Measurements from ENCODE around the gene PAK3.

Gene PAK3

DNA sequence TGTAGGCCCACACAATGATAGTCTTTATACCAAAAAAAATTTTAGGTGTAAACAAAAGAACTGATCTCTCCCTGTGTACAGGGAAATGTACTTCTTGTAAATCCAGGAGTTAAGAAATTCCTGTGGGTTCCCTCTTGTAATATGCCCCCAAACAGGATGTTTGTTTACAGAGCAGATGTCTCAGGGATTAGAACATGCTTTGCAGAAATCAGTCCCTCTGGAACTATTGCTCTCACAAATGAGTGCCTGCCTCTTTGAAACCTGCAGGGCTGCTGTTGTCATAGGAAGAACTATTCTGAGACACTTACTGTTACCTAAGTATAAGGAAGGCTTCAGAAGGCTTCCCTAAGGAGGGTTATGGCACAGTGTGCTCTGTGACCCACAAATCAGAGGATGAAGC is 35.6 kb downstream of the PAK3 start:
- no peak for DNase-seq (ENCODE audit: low read depth)

DNA sequence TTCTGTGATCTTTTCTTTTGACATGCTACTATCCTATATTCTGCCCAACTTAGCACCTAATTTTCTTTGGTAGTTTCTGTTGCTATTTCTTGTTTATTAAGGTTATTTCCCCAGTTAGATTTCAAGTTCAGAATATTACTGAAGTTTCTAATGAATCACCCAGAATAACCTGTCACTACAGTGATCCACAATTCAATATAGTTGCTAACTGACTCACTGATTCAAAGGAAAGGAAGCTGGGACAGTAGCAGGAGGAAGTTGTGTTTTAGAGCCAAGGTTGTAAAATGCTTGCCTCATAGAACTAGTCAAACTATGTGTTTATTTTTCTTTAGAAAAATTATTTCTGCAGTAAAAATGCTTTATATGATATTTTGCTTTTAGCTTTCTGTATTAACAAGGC is 37.4 kb downstream of the PAK3 start:
- no peak for DNase-seq (ENCODE audit: low read depth)

GRCh38 chrX:111145878-111146277 is 49.9 kb downstream of the PAK3 start:
- no peak for DNase-seq (ENCODE audit: low read depth)

DNA sequence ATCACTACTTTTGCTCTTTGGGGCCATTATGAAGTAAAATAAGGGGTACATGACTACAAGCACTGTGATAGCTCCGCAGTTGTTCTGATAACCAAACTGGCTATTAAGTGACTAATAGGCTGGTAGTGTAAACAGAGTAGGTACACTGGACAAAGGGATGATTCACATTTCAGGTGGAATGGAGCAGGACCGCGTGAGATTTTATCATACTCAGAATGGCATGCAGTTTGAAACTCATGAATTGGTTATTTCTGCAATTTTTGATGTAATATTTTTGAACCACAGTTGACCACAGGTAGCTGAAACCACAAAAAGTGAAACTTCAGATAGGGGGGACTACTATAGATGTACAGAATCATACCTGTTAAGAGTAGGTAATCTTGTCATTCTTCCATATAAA is 55.8 kb downstream of the PAK3 start:
- no peak for DNase-seq (ENCODE audit: low read depth)

- no peak for DNase-seq (ENCODE audit: low read depth)
Observed at GRCh38 chrX:111159232-111159631, 63.2 kb downstream of the PAK3 start.

DNA sequence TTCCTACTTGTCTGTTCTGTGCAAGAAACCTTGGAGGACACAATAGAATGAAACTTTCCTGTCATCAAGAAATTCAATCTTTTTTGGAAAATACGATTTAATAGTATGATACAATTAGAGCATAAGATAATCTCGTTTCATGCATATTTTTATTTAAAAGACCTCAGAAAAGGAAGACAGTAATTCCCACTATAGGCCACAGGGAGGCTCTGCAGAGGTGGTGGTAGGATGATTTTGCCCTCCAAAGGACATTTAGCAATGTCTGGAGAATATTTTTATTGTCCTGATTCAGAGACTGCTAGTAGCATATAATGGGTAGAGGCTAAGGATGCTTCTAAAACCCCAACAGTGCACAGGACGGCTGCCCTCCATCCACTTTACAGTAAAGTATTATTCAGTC is 68.7 kb downstream of the PAK3 start:
- no peak for DNase-seq (ENCODE audit: low read depth)

DNA sequence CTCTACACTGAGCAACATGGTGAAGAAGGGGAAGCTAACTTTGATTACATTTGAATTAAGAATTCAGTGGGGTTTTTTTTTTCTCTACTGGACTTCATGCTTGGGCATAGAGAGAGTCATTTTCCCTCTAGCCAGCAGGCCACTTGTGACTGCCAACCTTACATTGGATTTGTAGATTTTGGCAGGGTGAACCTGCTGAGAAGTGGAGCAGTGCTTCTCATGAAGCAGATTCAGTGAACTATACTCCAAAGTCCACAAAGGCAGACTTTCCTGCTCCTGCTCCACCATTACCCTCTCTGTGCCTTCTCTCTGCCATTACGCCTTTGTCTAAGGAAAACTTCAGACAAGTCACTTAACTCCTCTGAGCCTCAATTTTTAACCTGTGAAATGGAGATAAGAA is 69.9 kb downstream of the PAK3 start:
- no peak for DNase-seq (ENCODE audit: low read depth)

DNA sequence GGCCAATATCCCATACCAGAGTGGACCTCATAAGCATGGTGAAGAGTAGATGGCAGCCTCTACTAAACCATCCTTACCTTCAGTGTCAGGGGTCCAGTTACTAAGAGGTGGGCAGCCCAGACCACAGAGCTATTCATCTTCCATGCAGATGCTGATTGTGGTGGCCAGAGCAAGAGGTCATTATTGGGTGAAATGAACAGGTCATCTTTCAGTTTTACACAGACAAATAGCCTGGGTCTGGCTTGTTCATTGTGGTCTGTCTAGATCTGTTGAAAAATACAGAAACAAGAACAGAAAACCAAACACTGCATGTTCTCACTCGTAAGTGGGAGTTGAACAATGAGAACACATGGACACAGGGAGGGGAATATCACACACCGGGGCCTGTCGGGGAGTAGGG is 71.3 kb downstream of the PAK3 start:
- DNase-seq (ENCODE audit: low read depth): no peak

DNA sequence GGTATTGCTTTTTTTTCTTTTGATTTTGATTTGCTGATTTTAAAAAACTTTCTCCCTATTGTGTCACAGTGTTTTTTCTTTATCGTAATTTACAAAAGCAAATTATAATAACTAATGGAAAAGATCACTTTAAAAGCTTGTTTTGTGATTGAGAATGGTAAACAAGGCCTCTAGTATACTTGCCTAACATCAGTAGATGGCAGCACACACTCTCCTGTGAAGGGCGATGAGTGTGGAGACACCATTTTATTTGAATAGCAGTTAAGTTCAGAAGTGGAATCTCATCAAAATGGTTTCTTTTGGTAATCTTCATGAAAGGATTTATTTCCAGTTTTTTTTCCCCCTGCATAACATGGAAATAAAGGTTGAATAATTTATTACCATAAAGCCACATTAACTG is 72.3 kb downstream of the PAK3 start:
- DNase-seq (ENCODE audit: low read depth): no peak

DNA sequence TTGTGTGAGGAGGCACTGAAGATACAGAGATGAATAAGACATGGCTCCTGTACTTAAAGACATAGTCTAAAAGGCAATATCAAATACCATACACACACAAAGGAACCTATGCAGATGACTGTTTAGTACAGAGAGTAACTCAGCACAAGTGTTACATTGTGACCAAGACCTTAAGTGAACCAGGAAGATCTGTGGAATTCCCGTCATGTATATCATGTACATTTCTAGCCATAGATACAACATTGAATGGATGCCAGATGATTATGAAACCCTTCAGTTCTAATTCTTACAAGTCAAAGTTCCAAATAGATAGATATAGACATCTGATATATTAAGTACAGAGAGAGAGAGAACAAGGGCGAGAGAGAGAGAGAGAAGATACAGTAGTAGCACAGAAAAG is 73.2 kb downstream of the PAK3 start:
- no peak for DNase-seq (ENCODE audit: low read depth)

- DNase-seq (ENCODE audit: low read depth): no peak
Observed at GRCh38 chrX:111170017-111170416, 74.0 kb downstream of the PAK3 start.

GRCh38 chrX:111180750-111181240 is 84.8 kb downstream of the PAK3 start:
- no peak for DNase-seq (ENCODE audit: low read depth)

GRCh38 chrX:111181951-111182350 is 86.0 kb downstream of the PAK3 start:
- DNase-seq (ENCODE audit: low read depth): no peak

- DNase-seq (ENCODE audit: low read depth): no peak
Observed at GRCh38 chrX:111182997-111183396, 87.0 kb downstream of the PAK3 start.

DNA sequence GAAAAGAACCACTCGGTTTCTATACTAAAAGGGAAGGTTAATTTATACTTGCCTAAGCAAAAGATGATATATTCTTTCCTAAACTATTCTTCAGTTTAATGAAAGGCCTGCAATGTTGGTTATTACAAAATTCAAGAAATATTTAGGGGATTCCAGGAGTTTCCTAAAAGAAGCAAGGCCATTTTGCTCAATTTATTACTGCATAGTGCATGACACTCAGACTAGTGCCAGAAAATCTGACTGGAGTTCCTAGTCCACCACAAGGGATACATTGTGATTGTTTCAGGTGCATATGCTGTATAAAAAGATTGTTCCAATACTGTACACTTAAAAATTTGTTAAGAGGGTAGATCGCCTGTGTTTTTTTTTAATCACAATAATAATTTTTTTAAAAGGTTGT is 95.6 kb downstream of the PAK3 start:
- DNase-seq (ENCODE audit: low read depth): no peak

- no peak for DNase-seq (ENCODE audit: low read depth)
Observed at GRCh38 chrX:111199505-111199904, 103.5 kb downstream of the PAK3 start.

DNA sequence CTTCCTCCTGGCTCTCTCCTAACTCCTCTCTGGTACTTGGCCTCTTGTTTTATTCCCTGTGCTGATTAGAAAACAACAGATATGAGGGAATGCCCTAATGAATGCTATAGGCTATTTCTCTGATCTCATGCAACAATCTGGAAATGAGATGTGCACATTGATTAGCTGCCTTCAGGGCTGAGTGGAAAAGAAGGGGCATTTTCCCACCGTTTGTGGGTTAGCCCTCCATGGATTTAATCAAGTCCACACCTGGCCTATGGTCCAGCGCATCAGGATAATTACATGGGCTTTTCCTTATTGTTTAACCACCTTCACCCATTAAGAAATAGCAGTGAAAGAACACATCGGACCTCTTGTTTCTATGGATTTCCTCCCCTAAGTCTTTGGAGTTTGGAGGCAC is 104.3 kb downstream of the PAK3 start:
- DNase-seq (ENCODE audit: low read depth): no peak

DNA sequence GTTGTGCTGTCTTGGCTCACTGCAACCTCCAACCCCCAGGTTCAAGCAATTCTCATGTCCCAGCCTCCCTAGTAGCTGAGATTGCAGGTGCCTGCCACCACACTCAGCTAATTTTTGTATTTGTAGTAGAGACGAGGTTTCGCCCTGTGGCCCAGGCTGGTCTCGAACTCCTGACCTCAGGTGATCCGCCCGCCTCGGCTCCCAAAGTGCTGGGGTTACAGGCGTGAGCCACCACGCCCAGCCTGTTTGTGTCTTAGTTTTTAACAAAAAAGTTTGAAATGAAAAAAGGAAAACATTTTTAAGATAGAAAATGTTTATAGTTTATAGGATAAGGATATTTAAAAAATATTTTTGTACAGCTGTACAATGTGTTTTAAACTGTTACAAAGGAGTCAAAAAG is 111.9 kb downstream of the PAK3 start:
- no peak for DNase-seq (ENCODE audit: low read depth)

DNA sequence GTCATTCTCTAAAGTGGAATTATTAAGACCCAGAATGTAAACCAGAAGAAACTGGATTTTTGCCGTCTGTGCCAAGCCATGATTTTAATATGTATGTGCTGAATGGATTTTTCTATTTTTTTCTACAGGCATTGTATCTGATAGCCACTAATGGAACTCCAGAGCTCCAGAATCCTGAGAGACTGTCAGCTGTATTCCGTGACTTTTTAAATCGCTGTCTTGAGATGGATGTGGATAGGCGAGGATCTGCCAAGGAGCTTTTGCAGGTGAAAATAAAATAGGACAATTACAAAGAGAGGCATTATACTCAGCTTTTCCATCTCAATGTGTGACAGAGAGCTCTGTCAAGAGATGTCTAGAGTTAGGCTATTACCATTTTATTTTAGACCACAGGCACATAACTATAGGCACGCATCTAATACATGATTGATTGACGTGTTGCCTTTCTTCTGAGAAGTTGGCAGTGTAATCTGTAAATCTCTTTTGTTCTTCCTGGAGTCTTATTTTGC is 120.4 kb downstream of the PAK3 start:
- no peak for DNase-seq (ENCODE audit: low read depth)

DNA sequence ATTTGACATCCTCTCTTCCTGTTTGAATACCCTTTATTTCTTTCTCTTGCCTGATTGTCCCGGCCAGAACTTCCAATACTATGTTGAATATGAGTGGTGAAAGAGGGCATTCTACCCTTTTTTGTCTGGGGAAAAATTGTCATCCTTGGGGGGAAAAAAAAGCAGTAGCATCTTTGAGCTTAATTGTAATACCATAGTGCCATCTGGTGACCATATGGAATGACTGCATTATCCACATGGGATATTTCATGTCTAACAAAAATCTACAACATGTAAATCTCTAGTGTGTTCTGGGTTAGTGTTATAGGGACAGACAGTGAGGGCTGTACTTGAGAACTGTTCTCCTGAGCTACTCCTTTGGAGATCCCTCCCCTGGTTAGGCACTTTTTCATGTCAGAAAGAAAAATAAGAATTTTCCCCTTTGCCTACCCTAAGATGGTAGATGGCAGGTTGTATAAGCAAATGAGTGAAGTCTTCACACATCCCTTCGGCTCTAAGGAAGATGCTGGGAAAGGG is 148.3 kb downstream of the PAK3 start:
- DNase-seq (ENCODE audit: low read depth): no peak

DNA sequence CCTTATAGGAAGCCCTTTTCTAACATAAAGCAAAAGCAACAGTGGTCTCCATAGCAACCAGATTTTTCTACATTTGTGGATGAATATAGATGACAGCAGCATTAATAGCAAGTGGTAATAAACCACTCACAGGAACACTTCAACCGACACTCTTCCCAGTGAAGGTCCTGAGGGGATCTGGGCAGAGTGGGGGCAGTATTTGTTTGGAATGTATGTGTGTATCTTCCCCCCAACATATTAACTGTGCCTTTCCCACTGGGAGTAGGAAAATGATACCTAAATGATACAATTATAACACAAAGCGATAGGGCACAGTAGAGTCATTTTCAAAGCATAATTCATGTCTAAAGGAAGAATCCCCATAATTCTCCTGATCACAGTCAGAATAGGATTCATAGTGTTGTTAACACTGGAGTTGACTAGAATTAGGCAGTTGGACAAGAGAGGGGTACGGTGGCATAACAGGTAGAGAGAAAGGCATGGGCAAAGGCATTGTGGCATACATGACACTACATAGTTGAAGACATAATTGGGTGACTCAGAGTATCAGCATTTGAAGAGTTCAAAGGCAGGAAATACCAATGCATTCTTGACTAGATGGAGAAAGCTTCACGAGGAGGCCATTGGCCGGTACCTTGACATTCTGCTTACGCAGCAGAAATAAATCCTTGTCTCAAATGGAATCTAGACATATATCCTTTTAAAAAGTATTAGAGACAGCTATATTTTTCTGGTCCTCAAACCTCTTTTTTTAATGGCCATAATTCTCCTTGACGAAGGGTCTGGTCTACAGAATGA is 159.1 kb downstream of the PAK3 start:
- no peak for DNase-seq (ENCODE audit: low read depth)

GRCh38 chrX:111257733-111258132 is 161.7 kb downstream of the PAK3 start:
- DNase-seq (ENCODE audit: low read depth): no peak

- no peak for DNase-seq (ENCODE audit: low read depth)
Observed at GRCh38 chrX:111259559-111259958, 163.6 kb downstream of the PAK3 start.

DNA sequence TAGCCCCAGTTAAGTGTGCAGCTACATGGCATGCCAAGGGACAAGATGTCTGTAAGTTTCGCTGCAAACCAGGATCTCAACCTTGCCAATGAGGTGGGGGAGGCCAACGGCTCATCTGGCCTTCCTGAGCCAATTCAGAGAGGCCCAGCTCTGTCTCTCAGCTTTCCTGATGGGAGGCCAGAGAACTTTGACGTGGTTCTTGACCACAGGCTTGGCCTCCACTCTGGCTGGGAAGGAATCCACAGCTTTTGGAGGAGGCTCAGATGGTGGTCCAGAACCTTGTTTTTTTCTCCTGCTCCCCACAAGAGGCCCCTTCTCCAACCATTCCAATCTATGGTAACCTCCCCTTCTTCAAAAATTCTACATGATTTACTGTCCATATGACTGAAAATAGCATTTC is 164.5 kb downstream of the PAK3 start:
- no peak for DNase-seq (ENCODE audit: low read depth)

Measured in activated T-helper 1 cell treated with Interleukin-2 at 50 U/mL for 16 hours (primary cell).